Activated CD8-positive, alpha-beta T cell treated with anti-CD3 and anti-CD28 coated beads for 36 hours (primary cell): ENCODE results near the gene E2F1. TPM values are rescaled to one million over a fixed set of nuclear protein-coding genes. Genes with fewer than 3 reads are reported as not detected.
A peak's percentile ranks its signal among the peaks of the same experiment; 100 is the strongest.

ENCODE experiments used
- ATAC-seq: fragments of 200-7000 bp; cut with Tn5 transposase; one replicate; pipeline ENCODE4 v1.10.0; 2021; ENCODE audit warnings: mild to moderate bottlenecking, moderate library complexity
- CTCF ChIA-PET: fragments of 350-600 bp; sonication (Branson Sonifier 250); formaldehyde crosslinking; loops from one replicate; lab custom pipeline; 2021; ENCODE audit warnings: antibody characterized with exemption; lab: Charles Lee
- POLR2A ChIA-PET: fragments of 350-600 bp; sonication (Branson Sonifier 250); formaldehyde crosslinking; loops from one replicate; lab custom pipeline; 2021; ENCODE audit warnings: antibody characterized with exemption; lab: Charles Lee
- DNase-seq: peaks from one replicate; pipeline ENCODE4 v3.0.0-alpha.2; 2020
- H3K27ac Mint-ChIP-seq: one replicate; pipeline ENCODE4 v1.8.0; 2021; ENCODE audit warnings: mild to moderate bottlenecking, mixed read lengths
- H3K27me3 Mint-ChIP-seq: one replicate; pipeline ENCODE4 v1.8.0; 2021; ENCODE audit warnings: mixed read lengths
- H3K36me3 Mint-ChIP-seq: one replicate; pipeline ENCODE4 v1.8.0; 2021; ENCODE audit warnings: low read depth, mixed read lengths
- H3K4me1 Mint-ChIP-seq: one replicate; pipeline ENCODE4 v1.8.0; 2021; ENCODE audit warnings: low read depth, mixed read lengths
- H3K4me3 Mint-ChIP-seq: one replicate; pipeline ENCODE4 v1.8.0; 2021; ENCODE audit warnings: mild to moderate bottlenecking, moderate library complexity, mixed read lengths
- H3K9me3 Mint-ChIP-seq: one replicate; pipeline ENCODE4 v1.8.0; 2021; ENCODE audit warnings: mixed read lengths
- CTCF ChIP-seq: fragments of 200-600 bp; IDR thresholded peaks from one replicate; pipeline ENCODE4 v1.8.0; 2022; ENCODE audit warnings: antibody characterized with exemption, mild to moderate bottlenecking
- intact Hi-C: fragments of 100-400 bp; cut with micrococcal nuclease; formaldehyde crosslinking; loops from one replicate; pipeline ENCODE4 v1.10.0; 2022
- total RNA-seq, 2 experiments: library from RNA; stranded (reverse); gene quantifications; one replicate each; pipeline ENCODE4 v1.2.3, GENCODE V29; 2021

E2F1 gene
- total RNA-seq, 2 experiments from 2014 or later, result 71.2 to 72.0 TPM

- H3K27ac Mint-ChIP-seq, result no peak overlapping the region
- no peak for TF ChIP-seq CTCF
- H3K4me1 Mint-ChIP-seq, result peaks cover 10% of the 10 kb centered on the region
- POLR2A ChIA-PET, result interaction anchor here (3.8 kb wide), 1 partner anchor 8 kb away, joined by 16 read pairs; the partner anchor contains the start of gene ACTL10
- ATAC-seq (no peak), DNase-seq (peak; percentile 1)
- H3K27me3 Mint-ChIP-seq, result no peaks in the 10 kb centered on the region
- no peaks in the 10 kb centered on the region for H3K36me3 Mint-ChIP-seq
- intact Hi-C loops, result no loop called here
- H3K9me3 Mint-ChIP-seq, result no peaks in the 10 kb centered on the region
- CTCF ChIA-PET, result interaction anchor here (2.0 kb wide), 1 partner anchor 9 kb away, joined by 7 read pairs; no protein-coding TSS in a partner anchor
- H3K4me3 Mint-ChIP-seq, result no peak overlapping the region
Measured at GRCh38 chr20:33659341-33660034, 26.7 kb downstream of the E2F1 start.

- ATAC-seq (no peak), DNase-seq (peak; percentile 0)
- no peak for TF ChIP-seq CTCF
- Mint-ChIP-seq H3K27ac (no peak overlapping the region), H3K4me1 (peaks cover 7% of the 10 kb centered on the region), H3K9me3 (no peaks in the 10 kb centered on the region), H3K36me3 (no peaks in the 10 kb centered on the region), H3K27me3 (no peaks in the 10 kb centered on the region), H3K4me3 (no peak overlapping the region)
- ChIA-PET CTCF (interaction anchor here (2.0 kb wide), 1 partner anchor 9 kb away, joined by 7 read pairs; no protein-coding TSS in a partner anchor), POLR2A (interaction anchor here (3.8 kb wide), 1 partner anchor 8 kb away, joined by 16 read pairs; the partner anchor contains the start of gene ACTL10)
- intact Hi-C loops, result no loop called here
Measured at GRCh38 chr20:33658929-33659328, 27.3 kb downstream of the E2F1 start.

- H3K4me3 Mint-ChIP-seq, result no peak overlapping the region
- TF ChIP-seq CTCF, result no peak
- no peak for DNase-seq
- no peak for ATAC-seq
- no peaks in the 10 kb centered on the region for H3K36me3 Mint-ChIP-seq
- H3K9me3 Mint-ChIP-seq, result no peaks in the 10 kb centered on the region
- no peaks in the 10 kb centered on the region for H3K27me3 Mint-ChIP-seq
- H3K27ac Mint-ChIP-seq, result no peak overlapping the region
- intact Hi-C loops, result no loop called here
- ChIA-PET POLR2A (interaction anchor here (3.8 kb wide), 1 partner anchor 9 kb away, joined by 16 read pairs; the partner anchor contains the start of gene ACTL10), CTCF (interaction anchor here (2.0 kb wide), 1 partner anchor 10 kb away, joined by 7 read pairs; no protein-coding TSS in a partner anchor)
- H3K4me1 Mint-ChIP-seq, result peaks cover 7% of the 10 kb centered on the region
Measured at GRCh38 chr20:33658510-33658909, 27.7 kb downstream of the E2F1 start.

GRCh38 chr20:33657704-33658095, 28.5 kb downstream of the E2F1 start:
- ATAC-seq, result no peak
- Mint-ChIP-seq H3K9me3 (no peaks in the 10 kb centered on the region), H3K4me1 (peaks cover 10% of the 10 kb centered on the region), H3K27ac (no peak overlapping the region), H3K27me3 (no peaks in the 10 kb centered on the region), H3K36me3 (no peaks in the 10 kb centered on the region), H3K4me3 (no peak overlapping the region)
- DNase-seq, result peak; percentile 1
- intact Hi-C loops, result no loop called here
- no peak for TF ChIP-seq CTCF
- ChIA-PET POLR2A (interaction anchor here (3.8 kb wide), 1 partner anchor 9 kb away, joined by 16 read pairs; the partner anchor contains the start of gene ACTL10), CTCF (no interaction called here)
